ENCODE data around the gene MTUS2.

GRCh38 chr13:29180055-29180454 lies 359.9 kb downstream of the MTUS2 start:
- TF ChIP-seq CTCF (IDR thresholded peaks at IDR 0.05) (no peak), POLR2A (IDR thresholded peaks at IDR 0.05) (no peak)
